DMS114 treated with DMSO at 0.1 percent for 48 hours (cell line): ENCODE data around the gene CARS1.
"Not testable (repeated sequence)": the region's sequence is repeated elsewhere in the genome, so short reads cannot be mapped to it uniquely, and the experiment has no call there.

Experiments used
- DNase-seq: peaks from one replicate; lab custom pipeline; 2025; ENCODE audit not compliant: unreplicated experiment; lab: John Stamatoyannopoulos, UW

The CARS1 gene

GRCh38 chr11:3063876-3064275 lies 6.7 kb upstream of the CARS1 start:
- not testable (repeated sequence) for DNase-seq

GRCh38 chr11:3063432-3063831 lies 6.2 kb upstream of the CARS1 start:
- not testable (repeated sequence) for DNase-seq

DNA sequence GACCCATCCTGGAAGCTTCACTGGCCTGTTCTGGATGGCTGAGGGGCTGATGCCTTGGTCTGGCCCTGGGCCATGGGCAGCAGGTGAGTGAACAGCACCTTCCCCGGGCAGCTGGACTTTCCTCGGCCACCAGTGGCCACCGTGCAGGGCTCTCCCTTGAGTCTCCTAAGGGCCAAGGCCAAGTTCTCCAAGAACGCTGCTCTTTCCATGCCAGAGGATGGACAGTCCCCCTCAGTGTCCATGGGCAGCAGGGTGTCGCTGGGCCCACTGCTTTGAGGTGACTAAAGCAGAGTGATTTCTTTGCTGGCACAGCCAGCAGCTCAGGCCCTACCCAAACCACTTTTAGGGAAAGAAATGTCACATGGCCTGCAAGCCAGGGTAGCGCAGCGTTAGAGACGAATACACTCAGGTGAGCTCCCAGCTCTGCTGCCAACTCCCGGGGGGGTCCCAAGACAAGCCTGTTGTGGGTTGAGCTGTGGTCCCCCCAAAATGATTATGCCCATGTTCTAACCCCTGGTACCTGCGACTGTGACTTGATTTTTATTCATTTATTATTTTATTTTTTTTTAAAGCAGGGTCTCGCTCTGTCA lies 3.3 kb upstream of the CARS1 start:
- no peak for DNase-seq

DNA sequence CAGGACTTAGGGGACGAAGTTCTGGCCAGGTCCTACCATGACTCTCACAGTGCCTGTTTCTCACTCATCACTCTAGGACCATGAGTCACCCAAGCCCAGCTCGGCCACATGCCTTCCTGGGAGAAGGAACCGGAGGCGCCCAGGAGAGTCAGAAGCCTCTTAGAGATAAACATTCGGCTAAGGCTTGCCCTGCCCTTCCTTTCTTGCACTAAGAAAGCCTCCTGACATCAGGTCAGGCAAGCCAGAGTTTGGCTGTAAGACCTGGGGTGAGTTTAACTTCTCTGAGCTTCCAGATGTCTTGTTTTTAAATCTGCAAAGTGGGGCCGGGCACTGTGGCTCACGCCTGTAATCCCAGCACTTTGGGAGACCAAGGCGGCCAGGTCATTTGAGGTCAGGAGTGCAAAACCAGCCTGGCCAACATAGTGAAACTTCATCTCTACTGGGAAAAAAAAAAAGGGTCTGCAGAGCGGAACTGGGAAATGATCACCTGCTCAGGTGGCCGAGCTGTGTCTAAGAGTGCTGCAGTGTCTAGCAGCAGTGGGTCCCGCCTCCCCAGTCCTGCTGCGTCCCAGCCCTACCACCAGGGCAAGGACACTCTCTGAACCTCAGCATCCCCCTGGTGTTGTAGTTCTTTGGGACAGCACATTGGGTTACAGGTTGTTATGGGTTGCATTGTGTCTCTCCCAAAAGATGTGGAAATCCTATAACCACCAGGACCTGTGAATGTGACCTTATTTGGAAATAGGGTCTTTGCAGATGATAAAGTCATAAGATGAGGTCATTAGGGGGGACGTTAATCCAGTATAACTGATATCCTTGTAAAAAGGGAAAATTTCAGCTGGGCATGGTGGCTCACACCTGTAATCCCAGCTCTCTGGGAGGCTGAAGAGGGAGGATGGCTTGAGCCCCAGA lies 1.8 kb upstream of the CARS1 start:
- DNase-seq, result no peak

GRCh38 chr11:3056296-3057068 lies 741 bp downstream of the CARS1 start:
- DNase-seq, result no peak

- no peak for DNase-seq
These were observed 1.3 kb downstream of the CARS1 start for GRCh38 chr11:3055891-3056290.

GRCh38 chr11:3052567-3052966 lies 4.7 kb downstream of the CARS1 start:
- DNase-seq, result no peak

- no peak for DNase-seq
These were observed 5.1 kb downstream of the CARS1 start for GRCh38 chr11:3052109-3052479.

DNA sequence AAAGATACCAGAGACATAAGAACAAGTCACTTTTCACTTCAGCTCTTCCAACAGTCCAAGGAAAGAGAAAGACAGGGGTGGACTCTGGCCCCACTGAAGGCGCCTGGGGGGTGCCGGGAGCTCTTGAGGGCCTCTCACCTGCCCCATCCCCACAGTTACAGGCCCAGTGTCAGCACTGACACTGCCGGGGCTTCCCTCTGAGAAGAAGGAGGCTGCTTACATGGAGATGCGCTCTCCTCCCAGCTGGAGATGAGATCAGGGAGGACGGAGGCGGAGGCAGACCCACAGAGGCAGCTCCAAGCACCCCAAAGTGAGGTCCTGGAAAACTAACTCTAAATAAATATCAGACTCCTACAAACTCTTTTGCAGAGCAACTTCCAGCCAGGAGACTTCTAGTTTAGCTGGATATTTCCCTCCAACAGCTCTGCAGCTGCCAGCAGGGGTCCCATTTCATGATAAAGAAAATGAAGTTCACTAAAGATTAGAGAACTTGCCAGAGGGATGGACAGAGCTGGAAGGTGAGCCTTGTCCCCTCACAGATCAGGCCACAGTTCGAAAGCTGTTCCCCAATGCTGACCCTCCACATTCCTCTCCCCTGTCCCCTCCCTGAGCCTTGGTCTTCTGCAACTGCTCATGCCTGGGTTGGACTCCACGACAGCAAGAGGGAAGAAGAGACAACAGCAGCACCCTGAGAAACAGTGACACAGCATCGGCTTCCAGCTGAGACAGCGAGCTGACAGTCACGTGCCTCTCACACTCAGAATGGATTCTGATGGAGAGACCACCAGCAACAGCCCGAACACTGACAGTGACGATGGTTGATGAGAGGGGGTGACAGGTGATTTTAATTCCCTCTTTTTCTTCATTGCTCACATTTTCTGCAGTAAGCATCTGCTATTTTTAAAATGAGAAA lies 5.8 kb downstream of the CARS1 start:
- DNase-seq, result no peak

GRCh38 chr11:3050386-3051195 lies 6.6 kb downstream of the CARS1 start:
- DNase-seq, result no peak

- DNase-seq, result no peak
These were observed 7.6 kb downstream of the CARS1 start for GRCh38 chr11:3049430-3050243.

GRCh38 chr11:3047637-3048036 lies 9.6 kb downstream of the CARS1 start:
- no peak for DNase-seq

GRCh38 chr11:3046641-3047040 lies 10.6 kb downstream of the CARS1 start:
- DNase-seq, result no peak

DNA sequence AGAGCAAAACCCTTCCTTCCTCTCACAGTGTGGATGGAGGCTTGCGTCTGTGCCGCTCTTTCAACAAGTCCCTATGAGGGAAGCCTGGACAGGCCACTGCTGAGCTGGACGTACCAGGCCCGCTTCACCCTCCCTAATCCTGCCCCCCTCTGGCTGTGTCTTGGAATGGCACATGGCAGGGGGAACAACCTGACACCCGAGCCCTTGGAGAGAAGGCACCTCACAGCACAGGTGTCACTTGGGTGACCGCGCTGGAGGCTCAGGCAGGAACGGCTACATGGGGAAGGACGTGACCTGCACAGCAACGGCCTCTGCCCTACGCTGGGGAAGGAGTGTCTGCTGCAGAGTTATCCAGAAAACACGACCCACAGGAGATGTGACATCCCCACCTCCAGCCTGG lies 11.0 kb downstream of the CARS1 start:
- DNase-seq, result no peak

- DNase-seq, result no peak
These were observed 12.3 kb downstream of the CARS1 start for GRCh38 chr11:3044915-3045314.

GRCh38 chr11:3044004-3044403 lies 13.2 kb downstream of the CARS1 start:
- DNase-seq, result no peak

DNA sequence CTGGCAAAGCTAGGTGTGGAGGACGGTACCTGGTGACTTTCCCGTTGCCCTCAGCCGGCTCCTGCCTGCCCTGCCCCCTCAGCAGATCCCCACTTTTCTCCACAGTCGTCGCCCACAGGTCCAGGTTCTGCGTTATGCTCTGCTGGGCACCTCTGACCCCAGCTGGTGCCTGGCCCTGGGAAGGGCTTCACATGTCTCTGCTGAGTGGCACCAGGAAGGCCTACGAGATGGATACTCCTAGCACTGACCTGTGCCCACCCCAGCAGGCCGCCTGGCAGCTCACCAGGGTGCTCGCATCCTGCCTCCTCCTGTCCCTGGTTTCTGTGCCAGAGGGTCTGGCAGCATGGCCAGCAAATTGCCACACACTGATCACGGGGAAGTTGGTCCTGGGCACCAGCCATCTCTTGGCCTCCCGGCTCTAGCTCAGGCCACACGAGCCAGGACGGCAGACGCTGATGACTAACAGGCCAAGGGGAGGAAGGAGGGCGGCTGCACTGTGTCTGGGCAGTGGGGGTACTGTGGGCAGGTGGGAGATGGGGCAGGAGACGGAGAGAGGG lies 13.8 kb downstream of the CARS1 start:
- no peak for DNase-seq

DNA sequence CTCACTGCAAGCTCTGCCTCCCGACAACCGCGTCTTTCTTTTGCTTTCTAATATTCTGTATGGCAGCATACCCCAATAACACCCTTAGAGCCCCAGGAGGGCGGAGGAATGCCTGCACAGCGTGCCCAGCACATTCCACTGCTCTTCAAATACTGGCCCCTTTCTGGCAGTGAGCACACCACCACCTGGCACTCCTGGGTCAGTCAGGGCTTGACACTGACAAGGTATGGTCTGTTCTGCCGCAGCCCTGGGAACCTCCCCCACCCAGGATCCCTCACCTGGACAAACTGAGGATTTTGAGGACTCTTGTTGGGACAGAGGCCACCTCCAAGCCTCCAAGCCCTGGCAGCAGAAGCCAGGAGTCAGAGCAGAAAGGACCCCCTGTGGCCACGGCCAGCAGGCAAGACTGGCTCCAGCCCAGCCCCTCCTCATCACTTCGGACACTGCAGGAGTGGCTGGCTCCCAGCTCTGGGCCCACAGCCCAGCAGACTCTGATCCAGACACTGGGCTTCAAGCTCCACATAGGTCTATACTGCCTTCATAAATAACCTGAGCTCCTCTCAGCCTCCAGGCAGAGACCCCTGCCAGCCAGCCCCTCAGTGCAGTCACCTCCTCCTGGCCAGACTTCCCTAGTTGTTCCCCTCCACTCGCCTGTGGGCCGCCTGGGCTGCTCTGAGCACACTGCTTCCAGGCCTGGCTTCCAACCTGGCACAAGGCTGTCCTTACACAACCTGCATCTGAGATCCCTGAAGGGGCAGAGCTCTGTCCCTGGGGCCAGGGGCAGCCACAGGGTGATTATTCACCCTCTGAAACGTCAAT lies 14.5 kb downstream of the CARS1 start:
- no peak for DNase-seq
